ENCODE measurements around the gene HSBP1L1.

The HSBP1L1 gene

DNA sequence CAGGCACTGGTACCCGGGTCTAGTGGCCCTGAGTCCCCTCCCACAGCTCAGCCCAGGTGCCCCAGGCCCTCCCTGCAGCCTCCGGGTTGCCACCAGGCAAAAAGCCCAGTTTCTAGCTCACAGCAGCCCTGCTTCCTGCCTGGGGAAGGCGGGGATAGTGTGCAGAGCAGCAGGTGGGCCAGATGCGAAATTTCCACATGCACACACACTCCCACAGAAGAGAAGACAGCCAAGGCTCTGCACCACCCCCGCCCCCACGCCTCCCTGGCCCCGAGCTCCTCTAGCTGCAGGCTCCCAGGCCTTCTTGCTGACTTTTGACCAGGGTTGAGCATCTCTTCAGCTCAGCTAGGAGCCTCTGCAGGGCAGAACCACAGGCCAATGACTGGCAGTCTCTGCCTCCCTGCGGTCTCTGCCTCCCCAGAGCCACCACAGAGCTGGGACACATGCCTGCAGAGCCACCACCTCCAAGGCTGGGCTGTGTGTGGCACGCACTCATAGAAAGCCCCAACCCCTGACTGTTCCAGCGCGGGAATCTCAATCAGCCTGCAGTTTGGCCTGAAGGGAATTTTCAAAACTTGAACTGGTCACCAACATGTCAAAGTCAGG lies 20.2 kb upstream of the HSBP1L1 start:
- TF ChIP-seq, protein P1, sequence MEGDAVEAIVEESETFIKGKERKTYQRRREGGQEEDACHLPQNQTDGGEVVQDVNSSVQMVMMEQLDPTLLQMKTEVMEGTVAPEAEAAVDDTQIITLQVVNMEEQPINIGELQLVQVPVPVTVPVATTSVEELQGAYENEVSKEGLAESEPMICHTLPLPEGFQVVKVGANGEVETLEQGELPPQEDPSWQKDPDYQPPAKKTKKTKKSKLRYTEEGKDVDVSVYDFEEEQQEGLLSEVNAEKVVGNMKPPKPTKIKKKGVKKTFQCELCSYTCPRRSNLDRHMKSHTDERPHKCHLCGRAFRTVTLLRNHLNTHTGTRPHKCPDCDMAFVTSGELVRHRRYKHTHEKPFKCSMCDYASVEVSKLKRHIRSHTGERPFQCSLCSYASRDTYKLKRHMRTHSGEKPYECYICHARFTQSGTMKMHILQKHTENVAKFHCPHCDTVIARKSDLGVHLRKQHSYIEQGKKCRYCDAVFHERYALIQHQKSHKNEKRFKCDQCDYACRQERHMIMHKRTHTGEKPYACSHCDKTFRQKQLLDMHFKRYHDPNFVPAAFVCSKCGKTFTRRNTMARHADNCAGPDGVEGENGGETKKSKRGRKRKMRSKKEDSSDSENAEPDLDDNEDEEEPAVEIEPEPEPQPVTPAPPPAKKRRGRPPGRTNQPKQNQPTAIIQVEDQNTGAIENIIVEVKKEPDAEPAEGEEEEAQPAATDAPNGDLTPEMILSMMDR (IDR thresholded peaks at IDR 0.05; ENCODE audit: low read depth, low read length, missing control alignments), result no peak
- H3K4me3 ChIP-seq (replicated peaks; ENCODE audit: low read depth, low read length), result no peak overlapping the region
- no peak for DNase-seq (ENCODE audit: extremely low read depth, low read depth)

DNA sequence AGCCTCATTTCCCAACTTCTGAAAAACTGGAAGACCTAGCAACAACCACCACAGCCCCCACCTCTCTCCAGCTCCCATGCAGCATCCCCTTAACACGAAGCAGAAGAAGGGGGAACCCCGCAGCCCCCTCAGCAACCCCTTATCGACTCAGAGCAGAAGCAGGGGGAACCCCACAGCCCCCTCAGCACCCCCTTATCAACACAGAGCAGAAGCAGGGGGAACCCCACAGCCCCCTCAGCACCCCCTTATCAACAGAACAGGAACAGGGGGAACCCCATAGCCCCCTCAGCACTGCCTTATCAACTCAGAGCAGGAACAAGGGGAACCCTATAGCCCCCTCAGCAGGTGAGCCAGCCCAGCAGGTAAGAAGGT lies 19.7 kb upstream of the HSBP1L1 start:
- TF ChIP-seq, protein P1 (IDR thresholded peaks at IDR 0.05; ENCODE audit: low read depth, low read length, missing control alignments), result no peak
- H3K4me3 ChIP-seq (replicated peaks; ENCODE audit: low read depth, low read length), result no peak overlapping the region
- DNase-seq (ENCODE audit: extremely low read depth, low read depth), result no peak

DNA sequence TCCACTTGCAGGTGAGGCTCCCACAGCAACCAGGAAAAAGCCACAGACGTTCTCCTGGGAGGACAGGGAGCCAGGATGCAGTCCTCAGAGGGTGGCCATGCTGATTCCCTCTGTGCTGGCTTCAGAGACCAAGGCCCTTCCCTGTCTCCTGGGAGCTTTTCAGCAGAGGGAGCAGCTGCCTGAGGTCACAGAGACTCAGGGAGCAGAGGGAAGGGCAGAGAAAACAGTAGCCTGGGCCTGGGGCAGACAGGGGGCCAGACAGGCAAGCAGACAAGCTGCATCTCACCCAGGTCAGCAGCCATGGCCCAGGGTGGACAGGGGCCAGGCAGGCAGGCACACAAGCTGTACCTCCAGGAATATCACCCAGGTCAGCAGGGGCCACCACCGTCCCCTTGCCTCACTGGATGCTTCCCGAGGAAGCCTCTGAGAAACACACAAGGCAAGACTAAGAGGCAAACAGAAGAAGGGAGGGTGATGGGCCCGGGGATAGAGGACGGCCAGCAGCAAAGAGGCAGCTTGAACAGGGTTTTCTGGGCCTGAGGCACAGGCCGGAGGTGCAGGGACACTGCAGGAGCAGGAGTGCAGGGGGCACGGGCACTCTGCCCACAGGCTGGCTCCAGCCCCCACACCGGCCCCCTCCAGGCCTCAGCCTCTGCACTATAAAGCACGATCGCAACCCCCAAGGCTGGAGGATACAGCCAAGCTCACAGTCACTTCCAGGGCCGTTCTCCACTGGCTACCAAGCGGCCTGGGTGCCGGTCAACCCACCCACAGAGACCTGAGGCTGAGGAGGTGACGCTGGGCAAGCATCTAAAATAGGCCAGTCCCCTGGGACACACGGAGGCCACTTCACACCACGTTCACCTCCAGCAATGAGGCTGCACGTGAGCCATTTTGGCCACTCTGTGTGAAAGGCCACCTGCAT lies 19.1 kb upstream of the HSBP1L1 start:
- DNase-seq (ENCODE audit: extremely low read depth, low read depth), result no peak
- no peak overlapping the region for H3K4me3 ChIP-seq (replicated peaks; ENCODE audit: low read depth, low read length)
- TF ChIP-seq, protein P1 (IDR thresholded peaks at IDR 0.05; ENCODE audit: low read depth, low read length, missing control alignments), result no peak

DNA sequence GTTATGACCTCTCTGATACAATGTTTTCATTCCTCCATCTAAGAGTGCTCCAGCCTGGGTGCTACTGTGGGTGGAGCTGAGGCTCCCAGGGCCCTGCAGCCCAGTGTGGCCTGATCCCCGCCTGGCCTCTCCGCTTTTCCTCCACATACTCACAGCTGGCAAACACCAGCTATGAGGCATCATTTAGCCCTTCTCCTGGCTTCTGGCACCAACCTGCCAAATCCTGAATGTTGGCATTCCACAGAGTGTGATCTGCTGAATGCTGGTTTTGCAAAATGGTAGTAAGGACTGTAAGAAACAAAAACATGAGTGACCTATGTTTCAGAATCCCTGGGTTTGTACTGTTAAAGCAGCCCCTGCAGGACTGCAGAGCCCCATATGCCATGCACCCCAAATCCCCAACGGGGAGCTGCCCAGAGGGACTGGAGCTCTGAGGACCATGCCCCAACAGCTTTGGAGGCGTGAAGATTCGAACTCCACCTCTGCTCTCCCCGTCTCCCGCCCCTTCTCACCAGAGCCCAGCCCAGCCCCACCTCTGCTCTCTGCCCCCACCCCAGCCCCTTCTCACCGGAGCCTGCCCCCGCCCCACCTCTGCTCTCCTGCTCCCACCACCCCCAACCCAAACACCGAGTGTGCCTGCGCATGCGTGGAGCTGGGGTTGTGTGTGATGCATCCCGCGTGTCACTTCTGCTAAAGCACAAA lies 17.2 kb upstream of the HSBP1L1 start:
- no peak overlapping the region for H3K4me3 ChIP-seq (replicated peaks; ENCODE audit: low read depth, low read length)
- TF ChIP-seq, protein P1 (IDR thresholded peaks at IDR 0.05; ENCODE audit: low read depth, low read length, missing control alignments), result no peak
- DNase-seq (ENCODE audit: extremely low read depth, low read depth), result no peak

DNA sequence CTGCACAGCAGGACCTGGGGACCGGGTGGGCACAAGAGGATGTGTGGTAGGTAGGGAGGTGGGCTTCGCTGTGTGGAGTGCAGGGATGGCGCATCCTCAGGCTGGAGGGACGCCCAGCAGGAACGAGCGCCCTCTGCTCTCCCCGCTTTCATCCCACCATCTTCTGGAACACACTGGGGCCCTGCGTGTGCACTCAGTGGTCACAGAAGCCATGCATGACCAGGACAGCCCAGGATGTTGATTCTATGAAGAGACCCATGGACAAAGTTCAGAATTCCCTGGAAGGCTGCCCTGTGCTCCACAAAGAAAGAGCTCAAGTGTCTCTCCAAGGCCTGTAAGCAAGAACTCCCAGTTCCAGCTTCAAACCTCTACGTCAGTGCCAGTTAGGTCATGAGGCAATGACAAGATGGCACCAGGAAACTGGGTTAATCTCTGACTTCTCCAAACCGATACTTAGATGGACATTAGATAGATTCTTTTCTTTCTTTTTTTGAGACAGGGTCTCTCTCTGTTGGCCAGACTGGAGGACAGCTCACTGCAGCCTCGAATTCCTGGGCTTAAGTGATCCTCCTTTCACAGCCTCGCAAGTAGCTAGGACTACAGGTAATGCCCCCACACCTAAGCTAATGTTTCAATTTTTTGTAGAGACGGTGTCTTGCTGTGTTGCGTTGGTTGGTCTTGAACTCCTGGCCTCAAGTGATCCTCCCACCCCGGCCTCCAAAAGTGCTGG lies 16.4 kb upstream of the HSBP1L1 start:
- no peak overlapping the region for H3K4me3 ChIP-seq (replicated peaks; ENCODE audit: low read depth, low read length)
- TF ChIP-seq, protein P1 (IDR thresholded peaks at IDR 0.05; ENCODE audit: low read depth, low read length, missing control alignments), result no peak
- no peak for DNase-seq (ENCODE audit: extremely low read depth, low read depth)

DNA sequence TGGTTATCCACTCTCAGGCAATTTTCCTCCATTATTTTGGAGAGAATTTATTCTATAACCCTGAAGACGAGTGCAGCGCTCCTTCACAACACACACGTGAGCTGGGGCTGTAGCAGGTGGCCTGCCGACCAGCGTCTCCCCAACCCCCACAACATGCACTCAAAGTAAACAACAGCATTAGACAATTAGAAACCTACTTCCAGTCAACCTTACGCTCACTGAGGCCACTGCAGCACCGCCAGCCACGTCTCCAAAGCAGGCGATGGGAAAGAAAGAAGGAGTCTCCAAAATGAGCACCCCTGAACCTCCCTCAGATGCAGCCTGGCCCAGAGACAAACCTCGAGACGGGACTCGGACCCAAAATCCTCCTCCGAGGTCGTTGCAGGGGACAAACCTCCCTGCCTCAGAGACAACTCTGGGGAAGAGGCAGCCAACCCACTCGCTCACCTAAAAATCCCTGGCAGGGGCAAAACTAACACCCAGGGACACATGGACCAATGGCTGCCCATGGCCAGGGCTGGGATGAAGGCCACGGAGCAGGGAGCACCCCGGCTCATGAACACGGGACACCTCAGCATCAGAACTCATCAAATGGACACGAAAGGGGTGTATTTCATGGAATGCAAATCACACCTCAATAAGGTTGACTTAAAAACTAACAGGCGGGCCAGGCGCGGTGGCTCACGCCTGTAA lies 15.6 kb upstream of the HSBP1L1 start:
- DNase-seq (ENCODE audit: extremely low read depth, low read depth), result no peak
- TF ChIP-seq, protein P1 (IDR thresholded peaks at IDR 0.05; ENCODE audit: low read depth, low read length, missing control alignments), result no peak
- no peak overlapping the region for H3K4me3 ChIP-seq (replicated peaks; ENCODE audit: low read depth, low read length)

All from HFF-Myc (cell line).